Stimulated activated naive CD8-positive, alpha-beta T cell treated with anti-CD3 and anti-CD28 coated beads, Interleukin-15, Interleukin-2, amounts not matched to agents 100 ng/mL and 50 ng/mL, for 24 hours (primary cell): ENCODE data around the gene NRG2.

Source experiments
- H3K27ac Mint-ChIP-seq: one replicate; pipeline ENCODE4 v1.8.0; 2021; ENCODE audit warnings: mild to moderate bottlenecking, mixed read lengths
- H3K27me3 Mint-ChIP-seq: one replicate; pipeline ENCODE4 v1.8.0; 2021; ENCODE audit warnings: mixed read lengths
- H3K36me3 Mint-ChIP-seq: one replicate; pipeline ENCODE4 v1.8.0; 2021; ENCODE audit warnings: low read depth, mixed read lengths
- H3K4me1 Mint-ChIP-seq: one replicate; pipeline ENCODE4 v1.8.0; 2021; ENCODE audit warnings: low read depth, mixed read lengths
- H3K4me3 Mint-ChIP-seq: one replicate; pipeline ENCODE4 v1.8.0; 2021; ENCODE audit warnings: mild to moderate bottlenecking, mixed read lengths
- H3K9me3 Mint-ChIP-seq: one replicate; pipeline ENCODE4 v1.8.0; 2021; ENCODE audit warnings: mixed read lengths

Gene NRG2

DNA sequence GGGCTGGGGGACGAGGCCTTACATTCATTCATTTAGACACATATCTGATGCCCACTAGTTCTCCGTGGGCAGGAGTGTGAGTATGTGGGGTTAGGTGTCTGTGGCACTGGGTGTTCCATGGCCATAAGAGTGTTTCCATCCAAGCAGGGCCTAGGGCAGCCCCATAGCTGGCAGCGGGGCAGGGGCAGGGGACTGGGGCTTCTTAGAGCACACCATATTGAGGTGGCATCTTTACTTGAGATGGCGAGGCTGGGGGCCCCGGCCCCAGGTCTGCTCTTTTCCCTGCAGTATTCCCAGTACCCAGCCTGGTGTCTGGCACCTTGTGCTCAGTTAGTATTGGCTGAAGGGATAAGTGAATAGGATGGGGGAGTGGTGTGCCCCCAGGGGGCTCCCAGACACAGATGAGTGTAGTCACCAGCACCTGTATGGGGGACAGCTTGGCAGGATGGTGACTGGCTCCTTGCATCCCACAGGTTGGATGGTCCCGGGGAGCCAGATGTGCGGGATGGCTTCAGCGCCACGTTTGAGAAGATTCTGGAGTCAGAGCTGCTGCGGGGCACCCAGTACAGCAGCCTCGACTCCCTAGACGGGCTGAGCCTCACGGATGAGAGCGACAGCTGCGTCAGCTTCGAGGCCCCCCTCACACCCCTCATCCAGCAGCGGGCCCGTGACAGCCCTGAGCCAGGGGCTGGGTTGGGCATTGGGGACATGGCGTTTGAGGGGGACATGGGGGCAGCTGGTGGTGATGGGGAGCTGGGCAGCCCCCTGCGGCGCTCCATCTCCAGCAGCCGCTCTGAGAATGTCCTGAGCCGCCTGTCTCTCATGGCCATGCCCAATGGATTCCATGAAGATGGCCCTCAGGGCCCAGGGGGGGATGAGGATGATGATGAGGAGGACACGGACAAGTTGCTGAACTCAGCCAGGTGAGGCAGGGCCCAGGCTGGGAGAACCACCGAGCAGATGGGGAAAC lies 230.0 kb downstream of the NRG2 start:
- Mint-ChIP-seq H3K27ac (no peak overlapping the region), H3K36me3 (no peaks in the 10 kb centered on the region), H3K4me3 (no peak overlapping the region), H3K27me3 (peaks cover 3% of the 10 kb centered on the region), H3K4me1 (no peaks in the 10 kb centered on the region), H3K9me3 (no peaks in the 10 kb centered on the region)

DNA sequence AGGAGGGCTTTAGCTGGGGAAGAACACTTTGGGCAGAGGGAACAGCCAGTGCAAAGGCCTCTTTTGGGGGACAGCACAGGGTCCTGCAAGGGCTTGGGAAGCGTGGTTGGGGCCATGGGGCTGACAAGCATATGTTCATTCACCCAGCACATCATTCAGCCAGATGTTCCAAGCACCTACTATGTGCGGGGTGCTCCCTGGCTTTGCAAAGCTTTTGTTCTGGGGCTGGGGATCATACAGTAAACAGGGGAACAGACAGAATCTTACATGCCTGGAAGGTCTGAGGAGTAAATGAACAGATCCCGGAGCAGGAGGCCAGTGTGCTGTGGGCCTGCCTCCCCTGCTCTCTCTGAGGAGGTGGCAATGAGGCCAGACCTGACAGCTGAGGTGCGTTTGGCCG lies 230.8 kb downstream of the NRG2 start:
- no peaks in the 10 kb centered on the region for H3K36me3 Mint-ChIP-seq
- peaks cover 3% of the 10 kb centered on the region for H3K27me3 Mint-ChIP-seq
- H3K4me3 Mint-ChIP-seq = no peak overlapping the region
- no peaks in the 10 kb centered on the region for H3K9me3 Mint-ChIP-seq
- H3K4me1 Mint-ChIP-seq = no peaks in the 10 kb centered on the region
- H3K27ac Mint-ChIP-seq = no peak overlapping the region

DNA sequence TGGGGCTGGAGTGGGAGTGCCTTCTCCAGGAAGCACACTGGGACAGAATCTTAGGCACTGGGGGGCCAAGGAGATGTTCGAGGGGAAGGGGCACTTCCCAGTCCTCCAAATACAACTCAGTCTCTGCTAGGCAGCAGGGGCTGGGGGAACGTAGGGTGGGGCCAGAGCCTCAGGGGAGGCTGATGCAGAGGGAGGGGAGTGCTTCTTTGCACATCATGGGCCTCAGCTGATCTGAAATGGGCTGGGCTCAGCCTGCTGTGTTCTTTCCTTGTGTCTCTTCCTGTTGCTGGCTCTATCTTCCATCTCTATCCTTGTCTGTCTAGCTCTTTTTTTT lies 231.9 kb downstream of the NRG2 start:
- Mint-ChIP-seq H3K4me3 (no peak overlapping the region), H3K27me3 (peaks cover 3% of the 10 kb centered on the region), H3K27ac (no peak overlapping the region), H3K9me3 (no peaks in the 10 kb centered on the region), H3K36me3 (no peaks in the 10 kb centered on the region), H3K4me1 (no peaks in the 10 kb centered on the region)

DNA sequence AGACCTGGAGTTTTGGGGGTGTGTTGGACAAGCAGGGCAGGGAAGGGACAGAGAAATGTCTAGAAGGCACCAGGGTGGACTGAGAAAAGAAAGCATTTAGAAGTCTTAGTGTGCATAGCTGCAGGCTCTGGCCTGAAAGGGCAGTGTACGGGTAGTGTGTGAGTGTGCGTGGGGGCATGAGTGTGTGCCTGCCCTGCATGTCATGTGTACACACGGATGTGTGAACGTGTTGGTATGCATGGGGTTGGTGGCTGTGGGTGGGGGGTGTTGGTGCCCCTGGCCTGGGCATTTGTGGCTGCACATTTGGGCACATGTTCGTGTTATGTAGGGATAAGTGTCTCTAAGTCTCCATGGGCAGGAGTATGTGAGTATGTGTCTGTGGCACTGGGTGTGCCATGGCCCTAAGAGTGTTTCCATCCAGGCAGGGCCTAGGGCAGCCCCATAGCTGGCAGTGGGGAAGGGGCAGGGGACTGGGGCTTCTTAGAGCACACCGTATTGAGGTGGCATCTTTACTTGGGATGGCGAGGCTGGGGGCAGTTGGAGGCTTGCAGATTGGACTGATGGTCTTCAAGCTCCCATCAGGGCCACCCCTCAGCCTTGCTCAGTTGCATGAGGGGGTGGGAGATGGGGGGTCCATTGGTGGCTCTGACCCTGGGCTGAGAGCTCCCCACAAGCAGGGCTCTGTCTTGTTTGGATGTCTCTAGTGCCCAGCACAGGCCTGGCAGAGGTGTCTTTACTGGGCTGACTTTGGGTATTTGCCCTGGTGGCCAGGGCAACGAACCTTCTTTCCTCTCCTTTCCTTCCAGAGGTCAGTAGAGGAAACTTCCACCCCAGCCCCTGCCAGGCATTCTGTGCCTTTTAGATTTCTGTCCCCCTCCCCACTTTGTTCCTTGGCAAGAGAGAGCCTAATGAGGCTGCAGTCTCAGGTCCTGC lies 232.5 kb downstream of the NRG2 start:
- no peaks in the 10 kb centered on the region for H3K9me3 Mint-ChIP-seq
- H3K27me3 Mint-ChIP-seq = peaks cover 3% of the 10 kb centered on the region
- no peaks in the 10 kb centered on the region for H3K36me3 Mint-ChIP-seq
- H3K27ac Mint-ChIP-seq = no peak overlapping the region
- H3K4me1 Mint-ChIP-seq = no peaks in the 10 kb centered on the region
- no peak overlapping the region for H3K4me3 Mint-ChIP-seq

DNA sequence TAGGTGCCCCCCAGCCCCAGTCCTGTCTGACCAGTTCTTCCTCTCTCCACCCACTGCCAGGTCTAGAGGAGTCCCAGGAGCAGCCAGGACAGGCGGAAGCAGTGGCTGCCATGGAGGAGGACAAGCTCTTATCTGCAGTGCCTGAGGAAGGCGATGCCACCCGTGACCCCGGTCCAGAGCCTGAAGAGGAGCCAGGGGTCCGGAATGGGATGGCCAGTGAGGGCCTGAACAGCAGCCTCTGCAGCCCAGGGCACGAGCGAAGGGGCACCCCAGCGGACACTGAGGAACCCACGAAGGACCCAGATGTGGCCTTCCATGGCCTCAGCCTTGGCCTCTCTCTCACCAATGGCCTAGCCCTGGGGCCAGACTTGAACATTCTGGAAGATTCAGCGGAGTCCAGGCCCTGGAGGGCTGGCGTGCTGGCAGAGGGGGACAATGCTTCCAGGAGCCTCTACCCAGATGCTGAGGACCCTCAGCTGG lies 233.7 kb downstream of the NRG2 start:
- Mint-ChIP-seq H3K36me3 (no peaks in the 10 kb centered on the region), H3K4me3 (no peak overlapping the region), H3K4me1 (no peaks in the 10 kb centered on the region), H3K27me3 (peaks cover 3% of the 10 kb centered on the region), H3K9me3 (no peaks in the 10 kb centered on the region), H3K27ac (no peak overlapping the region)

DNA sequence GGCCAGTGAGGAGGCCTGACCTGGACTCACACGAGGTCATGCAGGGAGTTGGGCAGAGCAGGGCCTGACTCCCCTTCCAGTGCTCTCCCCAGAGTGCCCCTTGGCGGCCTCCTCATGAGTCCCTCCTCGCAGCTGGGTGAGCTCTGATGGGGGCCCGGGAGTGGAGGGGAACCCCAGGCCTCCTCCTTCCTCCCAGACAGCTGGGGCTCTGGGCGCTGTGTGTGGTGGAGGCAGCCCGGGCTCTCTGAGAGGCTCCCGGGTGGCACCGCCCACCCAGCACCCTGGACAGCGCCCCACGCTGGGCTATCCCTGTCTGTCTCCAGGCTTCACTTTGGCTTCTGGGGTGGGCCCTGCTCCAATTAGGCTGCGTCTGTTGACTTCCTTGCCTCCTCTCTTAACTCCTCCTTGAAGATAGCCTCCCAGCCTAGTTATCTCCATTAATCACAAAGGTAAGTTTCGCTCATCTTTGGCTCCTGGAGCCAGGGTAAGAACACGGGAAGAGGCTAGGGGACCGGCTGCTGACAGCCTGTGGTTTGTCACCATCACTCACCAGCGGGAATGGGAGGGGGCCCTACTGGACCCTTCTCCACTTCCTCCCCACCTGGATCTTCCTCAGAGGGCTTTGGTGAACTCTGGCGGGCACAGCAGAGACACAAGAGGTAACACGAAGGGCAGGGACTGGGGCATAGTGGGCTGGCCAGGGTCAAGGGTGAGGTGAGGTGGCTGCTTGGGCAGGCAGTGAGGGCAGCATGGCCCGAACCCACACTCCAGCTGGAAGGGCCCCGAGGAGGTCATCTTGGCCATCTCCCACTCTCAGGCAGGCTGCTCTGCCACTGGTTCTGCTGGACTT lies 234.4 kb downstream of the NRG2 start:
- Mint-ChIP-seq H3K4me3 (no peak overlapping the region), H3K4me1 (no peaks in the 10 kb centered on the region), H3K9me3 (no peaks in the 10 kb centered on the region), H3K27ac (no peak overlapping the region), H3K27me3 (peaks cover 3% of the 10 kb centered on the region), H3K36me3 (no peaks in the 10 kb centered on the region)

DNA sequence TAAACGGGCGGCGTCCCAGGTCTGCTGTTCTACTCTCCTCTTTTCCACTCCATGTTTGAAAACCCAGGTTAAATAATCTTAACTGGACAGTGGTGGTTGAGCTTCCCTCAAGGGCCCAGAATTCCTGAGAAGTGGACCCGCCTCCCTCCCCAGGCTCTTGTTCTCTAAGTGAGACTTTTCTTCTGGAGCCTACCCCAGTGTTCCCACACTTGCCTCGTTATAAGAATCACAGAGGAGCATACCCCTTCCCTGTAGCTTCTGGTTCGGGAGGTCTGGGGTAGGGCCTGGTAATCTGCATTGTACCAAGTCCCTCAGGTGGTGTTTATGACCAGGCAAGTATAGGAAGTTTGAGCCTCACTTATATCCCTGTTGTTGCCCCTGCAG lies 235.5 kb downstream of the NRG2 start:
- no peaks in the 10 kb centered on the region for H3K4me1 Mint-ChIP-seq
- peaks cover 3% of the 10 kb centered on the region for H3K27me3 Mint-ChIP-seq
- H3K4me3 Mint-ChIP-seq = no peak overlapping the region
- no peaks in the 10 kb centered on the region for H3K9me3 Mint-ChIP-seq
- no peak overlapping the region for H3K27ac Mint-ChIP-seq
- H3K36me3 Mint-ChIP-seq = no peaks in the 10 kb centered on the region

DNA sequence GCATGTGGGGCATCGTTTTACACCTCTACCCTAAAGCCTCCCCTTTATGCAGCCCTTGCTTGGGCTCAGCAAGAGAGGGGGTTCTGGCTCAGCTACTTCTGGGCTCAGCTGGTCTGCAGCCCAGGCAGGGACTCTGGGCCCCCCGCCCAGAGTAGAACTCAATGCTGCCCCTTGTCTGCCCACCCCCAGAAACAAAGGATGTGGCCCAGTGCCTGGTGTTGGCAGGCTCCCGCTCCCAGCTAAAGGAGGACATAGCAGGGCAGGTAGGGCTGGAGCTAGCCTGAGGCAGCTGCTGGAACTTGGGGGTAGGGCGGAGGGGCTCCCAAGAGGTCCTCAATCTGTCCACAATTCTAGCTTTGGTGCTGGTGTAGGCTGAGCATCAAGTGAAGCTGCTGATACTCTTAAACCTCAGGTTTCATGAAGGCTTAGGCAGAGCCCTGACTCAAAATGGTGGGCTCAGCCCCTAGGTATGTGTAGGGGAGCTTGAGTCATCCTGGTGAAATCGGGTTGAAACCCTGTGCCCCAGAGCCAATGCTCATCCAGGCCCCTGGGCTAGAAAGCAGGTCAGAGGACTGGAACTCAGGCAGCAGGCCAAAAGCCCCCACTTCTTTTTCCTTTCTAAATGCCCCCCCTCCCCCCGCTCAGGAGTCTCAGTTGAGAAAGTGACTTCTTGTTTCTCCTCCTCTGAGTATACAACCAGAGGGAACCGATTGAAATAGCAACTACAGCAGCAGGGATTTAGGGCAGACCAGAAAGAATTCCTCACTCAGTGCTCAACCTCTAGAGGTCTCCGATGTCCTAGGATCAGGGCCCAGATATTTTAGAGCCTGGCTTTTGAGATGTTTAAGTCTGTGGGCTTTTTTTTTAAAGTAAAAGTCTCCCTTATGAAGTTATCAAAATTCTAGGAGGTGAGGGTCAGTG lies 236.1 kb downstream of the NRG2 start:
- H3K9me3 Mint-ChIP-seq = no peaks in the 10 kb centered on the region
- H3K4me3 Mint-ChIP-seq = no peak overlapping the region
- no peaks in the 10 kb centered on the region for H3K4me1 Mint-ChIP-seq
- H3K27ac Mint-ChIP-seq = no peak overlapping the region
- no peaks in the 10 kb centered on the region for H3K36me3 Mint-ChIP-seq
- H3K27me3 Mint-ChIP-seq = peaks cover 5% of the 10 kb centered on the region

DNA sequence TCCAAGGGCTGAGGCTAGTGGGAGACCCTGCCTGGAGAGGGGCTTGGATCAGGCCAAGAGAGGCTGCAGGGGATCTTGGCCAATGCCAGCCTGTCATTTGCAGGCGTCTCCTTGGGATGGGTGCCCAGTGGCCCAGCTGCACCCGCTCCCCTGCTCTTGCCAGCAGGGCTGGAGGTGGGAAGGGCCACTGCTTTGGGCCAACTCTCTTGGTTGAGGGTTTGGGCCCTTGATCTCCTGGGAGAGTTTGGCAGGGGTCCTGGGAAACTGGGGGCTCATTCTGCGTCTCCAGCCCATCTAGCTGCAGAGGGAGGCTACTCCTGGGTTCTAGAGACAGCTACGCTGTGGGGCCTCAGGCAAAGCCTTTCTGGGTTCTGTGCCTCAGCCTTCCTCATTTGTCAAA lies 237.0 kb downstream of the NRG2 start:
- Mint-ChIP-seq H3K27ac (no peak overlapping the region), H3K9me3 (no peaks in the 10 kb centered on the region), H3K4me1 (no peaks in the 10 kb centered on the region), H3K36me3 (no peaks in the 10 kb centered on the region), H3K27me3 (peaks cover 14% of the 10 kb centered on the region), H3K4me3 (no peak overlapping the region)

DNA sequence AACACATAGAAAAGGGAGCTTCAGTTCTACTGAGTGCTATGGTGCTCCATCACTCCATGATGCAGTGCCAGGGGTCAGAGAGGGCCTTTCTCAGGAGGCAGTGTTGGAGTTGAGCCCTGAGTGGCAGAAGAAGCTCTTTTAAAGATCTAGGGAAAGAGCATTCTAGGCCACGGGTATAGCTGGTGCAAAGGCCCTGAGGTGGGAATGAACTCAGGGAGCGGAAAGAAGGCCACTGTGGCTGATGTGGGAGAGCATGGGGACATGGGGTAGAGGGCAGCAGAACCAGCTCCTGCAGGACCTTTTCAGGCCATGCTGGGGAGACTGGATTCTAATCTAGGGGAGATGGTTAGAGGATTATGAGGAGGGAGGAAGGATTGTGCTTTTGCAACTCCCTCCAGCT lies 237.6 kb downstream of the NRG2 start:
- H3K4me1 Mint-ChIP-seq = no peaks in the 10 kb centered on the region
- H3K27me3 Mint-ChIP-seq = peaks cover 15% of the 10 kb centered on the region
- H3K27ac Mint-ChIP-seq = no peak overlapping the region
- H3K36me3 Mint-ChIP-seq = no peaks in the 10 kb centered on the region
- H3K4me3 Mint-ChIP-seq = no peak overlapping the region
- no peaks in the 10 kb centered on the region for H3K9me3 Mint-ChIP-seq

DNA sequence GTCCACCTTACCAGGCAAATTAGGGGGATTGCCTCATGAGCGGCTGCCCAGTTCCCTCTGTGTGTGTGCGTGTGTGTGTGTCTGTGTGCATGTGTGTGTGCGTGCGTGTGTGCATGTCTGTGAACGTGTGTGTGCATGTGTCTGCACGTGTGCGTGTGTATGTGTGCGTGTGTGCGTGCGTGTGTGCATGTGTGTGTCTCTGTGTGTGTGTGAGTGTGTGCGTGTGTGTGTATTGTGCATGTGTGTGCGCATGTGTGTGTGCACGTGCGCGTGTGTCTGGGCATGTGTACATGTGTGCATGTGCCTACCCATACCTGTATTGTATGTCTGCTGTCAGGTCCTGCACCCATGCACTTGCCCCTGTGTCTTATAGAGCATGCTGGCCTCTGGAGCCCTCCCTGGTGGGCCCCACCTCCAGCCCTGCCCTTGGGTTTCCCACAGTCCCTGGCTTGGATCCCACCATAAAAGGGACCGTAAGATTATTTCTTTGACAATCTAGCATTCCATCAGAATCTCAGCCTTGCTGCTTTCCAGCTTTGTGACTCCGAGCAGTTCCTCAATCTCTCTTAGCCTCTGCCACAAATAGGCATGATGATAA lies 238.2 kb downstream of the NRG2 start:
- H3K27me3 Mint-ChIP-seq = peaks cover 12% of the 10 kb centered on the region
- no peaks in the 10 kb centered on the region for H3K4me1 Mint-ChIP-seq
- H3K4me3 Mint-ChIP-seq = no peak overlapping the region
- no peaks in the 10 kb centered on the region for H3K9me3 Mint-ChIP-seq
- H3K27ac Mint-ChIP-seq = no peak overlapping the region
- no peaks in the 10 kb centered on the region for H3K36me3 Mint-ChIP-seq

DNA sequence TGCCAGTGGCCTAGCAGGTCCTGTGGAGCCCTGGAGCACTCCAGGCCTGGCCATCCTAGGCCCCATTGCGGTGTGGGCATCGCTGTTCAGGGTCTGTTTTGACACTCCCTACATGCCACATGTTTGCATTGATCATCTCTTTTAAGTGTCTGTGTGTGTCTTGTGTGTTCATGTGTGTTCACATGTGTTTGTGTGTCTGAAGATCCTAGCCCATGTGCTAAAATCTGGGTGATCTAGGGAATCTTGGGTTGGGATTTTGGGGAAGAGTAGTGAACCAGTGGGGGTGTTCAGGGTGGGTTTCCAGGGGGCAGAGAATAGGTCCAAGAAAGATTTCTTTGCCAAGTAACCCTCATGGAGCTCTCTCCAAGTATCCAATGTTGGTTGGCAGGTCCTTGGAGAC lies 239.1 kb downstream of the NRG2 start:
- no peaks in the 10 kb centered on the region for H3K9me3 Mint-ChIP-seq
- no peak overlapping the region for H3K27ac Mint-ChIP-seq
- H3K4me1 Mint-ChIP-seq = no peaks in the 10 kb centered on the region
- no peaks in the 10 kb centered on the region for H3K36me3 Mint-ChIP-seq
- peaks cover 21% of the 10 kb centered on the region for H3K27me3 Mint-ChIP-seq
- H3K4me3 Mint-ChIP-seq = no peak overlapping the region

DNA sequence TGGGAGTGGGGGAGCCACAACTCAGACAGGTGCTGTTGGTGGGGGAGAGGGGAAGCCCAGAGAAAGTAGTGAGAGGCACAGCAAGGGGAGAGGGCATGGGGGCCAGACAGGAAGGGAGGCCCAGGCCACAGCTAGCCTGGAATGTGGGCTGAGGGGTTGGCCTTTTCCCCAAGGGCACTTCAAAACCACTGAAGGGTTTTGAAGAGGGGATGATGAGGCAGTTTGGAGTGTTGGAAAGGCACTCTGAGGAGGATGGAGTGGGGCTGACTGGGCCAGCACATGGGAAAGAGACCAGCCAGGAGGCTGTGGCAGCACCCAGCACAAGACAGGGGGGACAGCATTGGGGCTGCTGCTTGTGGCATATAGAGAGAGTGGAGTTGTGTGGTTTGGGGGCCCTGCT lies 243.7 kb downstream of the NRG2 start:
- H3K36me3 Mint-ChIP-seq = no peaks in the 10 kb centered on the region
- no peak overlapping the region for H3K27ac Mint-ChIP-seq
- no peaks in the 10 kb centered on the region for H3K4me1 Mint-ChIP-seq
- peaks cover 54% of the 10 kb centered on the region for H3K27me3 Mint-ChIP-seq
- no peak overlapping the region for H3K4me3 Mint-ChIP-seq
- H3K9me3 Mint-ChIP-seq = no peaks in the 10 kb centered on the region
